Activated naive CD4-positive, alpha-beta T cell treated with anti-CD3 and anti-CD28 coated beads, Interleukin-2, amount 10 ng/mL, durations not matched to agents 5 hours and 36 hours (primary cell): Measurements from ENCODE around the gene ACCSL. TPM values are rescaled to one million over a fixed set of nuclear protein-coding genes. Genes with fewer than 3 reads are reported as not detected.

Source experiments
- total RNA-seq, 2 experiments: library from RNA; stranded (reverse); gene quantifications; one replicate each; pipeline ENCODE4 v1.2.3, GENCODE V29; 2021

ACCSL gene
- total RNA-seq = not detected

DNA sequence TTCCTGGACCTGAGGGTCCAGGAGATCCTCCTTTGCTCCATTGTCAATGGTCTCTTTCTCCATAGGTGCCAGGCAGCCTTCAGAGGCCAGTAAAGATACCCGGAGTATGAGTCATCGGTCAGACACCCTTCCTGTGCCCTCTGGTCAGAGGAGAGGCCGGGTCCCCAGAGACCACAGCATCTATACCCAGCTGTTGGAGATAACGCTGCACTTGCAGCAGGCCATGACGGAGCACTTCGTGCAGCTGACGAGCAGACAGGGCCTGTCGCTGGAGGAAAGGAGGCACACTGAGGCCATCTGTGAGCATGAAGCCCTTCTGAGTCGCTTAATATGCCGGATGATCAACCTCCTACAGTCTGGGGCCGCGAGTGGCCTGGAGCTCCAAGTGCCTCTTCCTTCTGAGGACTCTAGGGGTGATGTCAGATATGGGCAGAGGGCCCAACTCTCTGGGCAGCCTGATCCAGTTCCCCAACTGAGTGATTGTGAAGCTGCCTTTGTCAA lies at the start of gene ACCSL:
TSS of gene ACCSL (plus strand) at position 51 of the 501 bp plus-strand sequence. CDS start at position 107, 56 bp downstream.

GRCh38 chr11:44065841-44066731 lies 18.3 kb downstream of the ACCSL start, which contains the start of gene ACCS:
TSS of gene ACCS (plus strand) at chr11:44066270. CDS start at chr11:44067628, 1,358 bp downstream.

DNA sequence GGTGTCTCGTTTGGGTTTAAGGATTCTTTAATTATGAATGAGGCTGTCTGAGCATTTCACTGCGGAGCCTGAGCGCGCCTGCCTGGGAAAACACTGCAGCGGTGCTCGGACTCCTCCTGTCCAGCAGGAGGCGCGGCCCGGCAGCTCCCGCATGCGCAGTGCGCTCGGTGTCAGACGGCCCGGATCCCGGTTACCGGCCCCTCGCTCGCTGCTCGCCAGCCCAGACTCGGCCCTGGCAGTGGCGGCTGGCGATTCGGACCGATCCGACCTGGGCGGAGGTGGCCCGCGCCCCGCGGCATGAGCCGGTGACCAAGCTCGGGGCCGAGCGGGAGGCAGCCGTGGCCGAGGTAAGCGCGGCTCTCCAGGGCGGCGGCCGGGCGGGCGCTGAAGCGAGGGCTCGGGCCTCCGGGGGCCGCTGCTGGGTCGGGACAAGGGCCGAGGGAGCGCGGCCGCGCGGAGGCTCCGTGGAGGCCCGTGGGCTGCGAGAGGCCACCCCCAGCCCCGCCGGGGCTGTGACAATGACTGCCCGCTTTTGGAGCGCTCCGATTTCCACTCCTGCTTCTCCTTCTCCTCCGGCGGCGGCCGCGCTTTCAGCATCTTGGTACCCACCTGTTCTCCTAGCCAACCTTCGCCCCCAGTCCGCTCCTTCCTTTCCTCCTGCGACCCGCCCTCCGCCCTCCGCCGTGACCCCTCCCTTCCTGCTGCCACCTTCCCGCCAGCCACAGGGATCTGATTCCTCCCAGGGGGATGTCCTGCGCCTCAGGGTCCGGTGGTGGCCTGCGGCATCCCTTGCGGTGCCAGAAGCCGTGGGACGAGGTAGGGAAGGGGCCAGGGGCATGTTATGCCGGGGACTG lies 48.0 kb downstream of the ACCSL start, which contains the start of gene EXT2:
TSS of gene EXT2 (plus strand) at position 173 of the 854 bp plus-strand sequence. CDS start 12,035 bp downstream, outside the sequence.

Other genes with a start within 250 kb of the ACCSL start
- 10 to 100 TPM; 28.7 to 33.3 TPM for gene ALKBH3, start 167.2 kb upstream of the ACCSL start, total RNA-seq
- gene C11orf96, start 105.3 kb upstream of the ACCSL start, total RNA-seq = under 1 TPM; 0.41 to 0.68 TPM
- 10 to 100 TPM; 51.9 to 52.3 TPM for gene ACCS, start 18.3 kb downstream of the ACCSL start, total RNA-seq
- gene EXT2, start 47.7 kb downstream of the ACCSL start, total RNA-seq = 10 to 100 TPM; 24.6 to 27.6 TPM